A673 (cell line): ENCODE results near the gene ICAM5.

Experiments used
- EZH2 ChIP-seq: fragments of 200-600 bp; sonication (generic); IDR thresholded peaks from 2 replicates; pipeline ENCODE4 v1.6.1; 2017; ENCODE audit warnings: borderline replicate concordance, low read depth, mild to moderate bottlenecking, mixed read lengths, antibody characterized with exemption, low read length; ENCODE audit not compliant: poor library complexity, severe bottlenecking
- TF ChIP-seq, protein P1 (sequence below): fragments of 300-800, 200-600 bp; sonication (generic); conservative IDR thresholded peaks from 2 replicates; pipeline ENCODE4 v1.5.1; 2017; ENCODE audit warnings: low read depth, mild to moderate bottlenecking, antibody characterized with exemption, low read length, moderate library complexity, mixed read lengths

DNA sequence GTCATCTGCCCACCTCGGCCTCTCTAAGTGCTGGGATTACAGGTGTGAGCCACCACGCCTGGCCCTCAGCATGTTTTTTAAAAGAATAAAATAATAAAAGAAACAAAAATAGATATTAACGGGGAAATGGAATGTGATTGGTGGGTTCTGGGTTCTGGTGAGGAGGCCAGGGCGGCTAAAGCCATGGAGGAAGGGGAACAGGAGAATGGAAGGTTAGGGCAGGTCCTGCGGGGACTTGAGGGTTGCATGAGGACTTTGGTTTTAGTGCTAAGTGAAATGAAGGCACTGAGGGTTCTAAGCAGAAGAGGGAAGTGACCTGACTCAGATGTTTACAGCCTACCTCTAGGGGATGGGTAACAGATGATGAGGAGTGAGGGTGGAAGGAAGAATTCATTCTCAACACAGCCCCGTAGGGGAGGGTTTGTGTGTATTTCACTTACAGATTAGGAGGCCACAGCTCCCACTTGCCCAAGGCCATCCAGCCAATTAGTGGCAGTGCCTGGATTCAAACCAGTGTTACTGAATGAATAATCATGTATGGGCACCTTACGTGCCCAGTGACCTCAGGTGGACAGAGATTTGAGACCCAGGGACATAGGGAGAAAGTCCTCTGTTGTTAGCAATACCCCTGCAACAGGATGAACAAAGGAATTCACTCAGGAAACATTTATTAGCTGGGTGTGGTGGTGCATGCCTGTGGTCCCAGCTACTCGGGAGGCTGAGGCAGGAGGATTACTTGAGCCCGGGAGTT is 44.4 kb upstream of the ICAM5 start:
- TF ChIP-seq, protein P1, sequence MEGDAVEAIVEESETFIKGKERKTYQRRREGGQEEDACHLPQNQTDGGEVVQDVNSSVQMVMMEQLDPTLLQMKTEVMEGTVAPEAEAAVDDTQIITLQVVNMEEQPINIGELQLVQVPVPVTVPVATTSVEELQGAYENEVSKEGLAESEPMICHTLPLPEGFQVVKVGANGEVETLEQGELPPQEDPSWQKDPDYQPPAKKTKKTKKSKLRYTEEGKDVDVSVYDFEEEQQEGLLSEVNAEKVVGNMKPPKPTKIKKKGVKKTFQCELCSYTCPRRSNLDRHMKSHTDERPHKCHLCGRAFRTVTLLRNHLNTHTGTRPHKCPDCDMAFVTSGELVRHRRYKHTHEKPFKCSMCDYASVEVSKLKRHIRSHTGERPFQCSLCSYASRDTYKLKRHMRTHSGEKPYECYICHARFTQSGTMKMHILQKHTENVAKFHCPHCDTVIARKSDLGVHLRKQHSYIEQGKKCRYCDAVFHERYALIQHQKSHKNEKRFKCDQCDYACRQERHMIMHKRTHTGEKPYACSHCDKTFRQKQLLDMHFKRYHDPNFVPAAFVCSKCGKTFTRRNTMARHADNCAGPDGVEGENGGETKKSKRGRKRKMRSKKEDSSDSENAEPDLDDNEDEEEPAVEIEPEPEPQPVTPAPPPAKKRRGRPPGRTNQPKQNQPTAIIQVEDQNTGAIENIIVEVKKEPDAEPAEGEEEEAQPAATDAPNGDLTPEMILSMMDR = no peak
- no peak for TF ChIP-seq EZH2
